ENCODE measurements around the gene FAM107B.
"Not testable (repeated sequence)": the region's sequence is repeated elsewhere in the genome, so short reads cannot be mapped to it uniquely, and the experiment has no call there.

The FAM107B gene

DNA sequence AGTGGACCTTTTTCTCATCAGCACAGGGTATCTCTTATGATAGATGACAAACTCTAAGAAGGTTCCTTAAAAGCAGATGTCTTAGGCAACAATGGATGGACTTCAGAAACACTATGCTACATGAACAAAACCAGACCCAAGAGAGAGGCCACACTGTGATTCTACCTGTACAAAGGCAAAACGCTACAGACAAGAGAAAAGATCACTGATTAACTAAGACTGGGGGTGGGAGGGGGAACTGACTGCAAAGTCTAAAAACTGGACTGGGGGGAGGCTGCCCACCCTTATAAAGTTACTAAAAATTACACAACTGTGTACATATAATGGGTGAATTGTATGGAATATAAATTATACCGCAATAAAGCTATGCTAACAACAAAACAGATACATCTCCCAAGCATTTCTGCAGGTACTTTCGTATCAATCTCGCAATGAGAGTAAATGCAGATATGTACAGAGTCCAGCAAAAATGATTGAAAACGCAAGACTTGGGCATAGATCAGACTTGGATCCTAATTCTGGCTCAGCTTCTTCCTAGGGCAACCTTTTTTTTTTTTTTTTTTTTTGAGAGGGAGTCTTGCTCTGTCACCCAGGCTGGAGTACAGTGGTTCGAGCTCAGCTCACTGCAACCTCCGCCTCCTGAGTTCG is 179.7 kb downstream of the FAM107B start:
- DNase-seq: no peak

DNA sequence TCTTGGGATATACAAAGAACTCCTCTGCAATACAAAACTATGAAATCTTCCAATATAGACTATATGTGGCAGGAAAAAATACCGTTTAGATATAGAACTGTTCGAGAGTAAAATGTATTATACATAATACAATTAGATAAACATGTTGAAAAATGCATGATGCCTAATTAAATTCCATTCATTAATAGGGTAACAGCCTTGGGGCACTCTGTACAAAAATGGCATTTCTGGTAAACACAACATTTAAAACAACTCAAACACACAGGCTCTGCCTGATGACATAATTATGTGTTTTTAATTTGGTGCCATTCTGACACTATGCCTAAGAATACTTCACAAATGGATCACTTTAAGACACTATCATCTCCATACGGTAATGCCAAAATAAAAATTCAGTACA is 180.9 kb downstream of the FAM107B start:
- no peak for DNase-seq

DNA sequence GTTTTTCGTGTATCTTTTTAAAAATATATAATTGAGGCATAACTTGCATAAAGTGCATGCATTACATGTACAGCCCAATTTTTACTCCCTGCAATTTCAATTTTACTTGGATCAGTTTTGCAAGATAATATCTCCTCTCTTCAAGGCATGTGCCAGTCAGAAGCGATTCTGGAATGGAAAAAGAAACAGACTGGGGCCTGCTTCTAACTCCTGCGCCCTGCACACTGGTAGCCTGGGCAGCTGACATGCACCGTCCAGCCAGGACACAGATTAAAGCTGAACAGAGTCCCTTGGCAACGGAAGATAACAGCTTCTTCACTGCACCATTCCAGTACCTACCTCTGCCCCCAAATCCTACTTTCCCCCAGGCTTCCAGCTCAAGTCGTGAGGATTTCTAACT is 182.1 kb downstream of the FAM107B start:
- DNase-seq: no peak

DNA sequence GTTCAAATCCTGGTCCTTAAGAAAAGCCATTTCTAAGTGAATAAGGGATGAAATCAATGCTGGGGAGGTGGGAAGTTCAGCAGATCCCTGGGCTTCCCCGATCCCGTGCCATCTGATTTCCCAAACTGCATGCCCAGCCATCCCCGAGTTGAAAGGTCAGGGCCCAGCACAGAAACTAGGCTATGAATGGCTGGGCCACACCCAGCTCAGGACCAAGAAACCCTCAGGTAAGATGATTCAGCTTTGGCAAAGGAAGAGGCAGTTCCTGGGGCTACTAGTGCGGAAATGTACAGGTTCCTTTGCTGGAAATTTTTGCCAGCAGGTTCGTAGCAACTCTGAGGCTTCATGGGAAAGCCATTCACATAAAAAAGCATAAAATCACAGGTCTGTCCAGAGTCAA is 182.7 kb downstream of the FAM107B start:
- no peak for DNase-seq

DNA sequence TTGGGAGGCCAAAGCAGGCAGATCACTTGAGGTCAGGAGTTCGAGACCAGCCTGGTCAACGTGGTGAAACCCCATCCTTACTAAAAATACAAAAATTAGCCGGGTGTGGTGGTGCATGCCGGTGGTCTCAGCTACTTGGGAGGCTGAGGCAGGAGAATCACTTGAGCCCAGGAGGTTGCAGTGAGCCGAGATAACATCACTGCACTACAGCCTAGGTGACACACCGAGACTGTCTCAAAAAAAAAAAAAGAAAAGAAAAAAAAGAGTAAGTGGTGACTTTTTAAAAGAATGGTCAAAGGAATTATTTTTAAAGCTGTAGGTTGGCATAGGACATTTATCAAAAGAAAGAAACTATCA is 185.8 kb downstream of the FAM107B start:
- not testable (repeated sequence) for DNase-seq

DNA sequence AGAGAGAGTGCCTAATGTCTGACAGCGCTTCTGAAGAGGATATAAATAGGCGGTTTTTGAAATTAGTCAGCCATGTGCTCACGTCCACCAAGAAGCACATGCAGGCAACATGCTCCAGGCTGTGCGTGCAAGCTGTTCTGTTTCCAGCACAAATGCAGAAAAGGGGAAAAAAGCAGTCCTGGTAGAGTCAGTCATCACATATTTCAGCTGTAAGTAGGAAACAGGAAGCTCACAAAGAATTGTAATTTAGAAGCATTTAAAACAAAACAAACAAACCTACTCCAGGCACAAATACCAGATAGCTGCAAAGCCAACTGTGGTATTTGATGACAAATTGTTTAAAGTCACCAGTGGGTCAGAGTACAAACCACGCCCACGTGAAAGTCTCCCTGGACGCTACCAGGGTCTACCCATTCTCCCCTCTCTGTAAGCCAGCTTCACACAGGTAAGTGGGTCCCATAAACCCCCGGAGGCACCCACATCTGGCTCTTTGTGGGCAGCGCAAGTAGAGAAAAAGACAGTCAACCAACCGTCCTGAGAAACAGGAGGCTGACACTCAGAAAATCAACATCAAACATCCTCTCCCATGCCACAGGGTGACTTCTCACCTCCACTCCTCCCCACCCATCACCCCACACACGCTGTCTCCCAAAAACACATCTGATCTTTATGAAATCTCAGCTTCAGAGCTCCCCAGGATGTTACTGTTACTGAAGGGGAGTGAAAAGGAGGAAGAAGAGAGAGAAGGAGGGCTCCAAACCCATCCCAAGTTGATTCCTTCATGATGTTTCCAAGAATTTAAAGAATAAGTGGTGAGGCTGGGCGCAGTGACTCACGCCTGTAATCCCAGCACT is 186.4 kb downstream of the FAM107B start:
- DNase-seq: peak; percentile 65

DNA sequence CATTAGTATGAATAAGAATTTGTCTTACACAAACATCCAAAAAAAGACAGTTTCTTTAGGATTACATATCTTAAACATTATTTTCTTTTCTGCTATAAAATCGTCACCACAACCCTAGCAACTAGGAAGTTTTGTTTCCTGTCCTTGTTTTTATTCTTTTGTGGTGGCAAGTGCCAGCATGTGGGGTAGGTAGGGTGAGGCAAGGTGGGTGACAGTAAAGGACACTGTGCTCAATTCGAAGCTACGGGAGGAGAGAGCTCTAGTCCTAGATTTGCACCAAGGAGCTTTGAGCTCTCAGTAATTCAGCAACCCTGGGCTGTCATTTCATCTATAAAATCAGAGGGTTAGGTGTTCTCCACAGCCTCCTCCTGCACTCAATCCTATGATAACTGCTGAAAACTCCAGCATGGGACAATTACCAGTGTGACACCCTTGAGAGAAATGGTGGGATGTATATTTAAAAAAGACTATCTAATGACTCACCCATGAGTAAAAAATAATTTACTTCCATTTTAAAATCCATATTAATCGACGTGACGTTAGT is 187.1 kb downstream of the FAM107B start:
- DNase-seq: no peak

DNA sequence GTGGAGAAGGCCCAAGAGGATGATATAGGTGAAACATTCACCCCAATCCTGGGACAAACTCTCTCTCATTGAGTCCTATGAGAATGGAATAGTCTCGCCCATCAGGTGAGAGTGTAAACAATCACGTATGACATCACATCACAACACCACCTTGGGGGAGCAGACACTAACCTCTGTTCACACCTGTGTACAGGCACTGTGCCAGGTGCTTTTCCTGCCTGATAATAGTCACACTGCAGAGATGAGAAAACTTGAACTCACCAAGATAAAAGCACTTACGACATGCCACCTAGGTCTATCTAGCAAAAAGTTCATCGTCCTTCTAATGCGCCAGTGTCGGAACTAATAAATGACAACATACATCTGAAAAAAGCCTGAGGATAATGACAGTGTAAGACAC is 187.8 kb downstream of the FAM107B start:
- DNase-seq: peak; percentile 88

DNA sequence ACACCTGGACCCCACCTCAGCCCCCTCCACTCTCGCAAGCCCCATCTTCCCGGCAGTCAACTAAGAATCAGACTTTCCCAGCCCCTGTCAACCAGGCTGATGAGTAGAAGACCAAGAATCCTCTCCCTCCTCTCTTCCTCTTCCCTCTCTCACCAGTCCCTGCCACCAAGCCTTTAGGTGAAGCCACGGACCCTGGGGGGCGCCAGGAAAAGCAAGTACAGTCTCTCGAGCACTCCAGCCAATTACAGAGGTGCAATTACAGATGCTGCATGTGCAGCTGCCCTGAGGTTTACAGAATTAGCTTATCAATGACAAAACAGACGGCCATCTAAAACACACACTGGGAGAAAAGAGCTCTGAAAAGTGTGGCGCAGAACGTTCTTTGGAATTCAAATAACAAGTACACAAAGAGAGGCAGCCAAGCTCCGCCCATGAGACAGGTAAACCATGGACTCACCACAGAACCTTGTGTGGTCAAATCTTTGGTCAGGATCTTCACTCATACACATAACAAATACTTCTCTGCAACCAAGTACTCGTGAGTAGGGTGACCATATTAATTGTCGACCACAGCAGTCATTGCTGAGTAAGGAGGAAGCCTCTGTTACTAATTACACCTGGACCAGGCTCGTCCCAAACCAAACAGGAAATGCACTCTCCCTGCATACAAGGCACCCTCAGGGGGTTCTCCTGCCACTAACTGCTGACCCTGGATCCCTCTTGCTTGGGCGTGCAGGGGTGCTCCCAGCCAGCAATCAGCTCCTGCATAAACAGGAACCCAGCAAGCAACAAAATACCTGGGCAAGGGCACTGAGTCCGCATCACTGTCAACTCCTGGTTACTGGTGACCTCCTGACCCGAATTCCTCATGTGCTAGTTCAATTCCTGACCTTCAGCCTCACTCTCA is 189.2 kb downstream of the FAM107B start:
- peak; percentile 45 for DNase-seq

DNA sequence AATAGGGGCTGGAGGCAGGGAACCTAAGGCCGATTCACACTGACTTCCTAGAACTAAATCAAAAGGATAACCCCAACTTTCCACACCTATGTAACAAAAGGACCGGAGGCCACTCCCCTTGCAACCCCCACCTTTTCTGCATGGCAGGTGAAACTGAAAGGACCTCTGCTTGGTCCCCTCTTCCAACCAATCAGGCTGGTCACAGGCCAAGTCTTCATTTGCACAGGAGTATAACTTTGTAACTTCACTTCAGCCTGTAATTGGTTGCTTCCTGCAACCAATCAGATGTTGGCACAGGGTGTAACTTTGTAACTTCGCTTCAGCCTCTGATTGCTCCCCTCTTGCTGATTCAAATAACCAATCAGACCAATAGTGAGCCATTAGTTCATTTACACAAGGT is 190.0 kb downstream of the FAM107B start:
- peak; percentile 54 for DNase-seq

DNA sequence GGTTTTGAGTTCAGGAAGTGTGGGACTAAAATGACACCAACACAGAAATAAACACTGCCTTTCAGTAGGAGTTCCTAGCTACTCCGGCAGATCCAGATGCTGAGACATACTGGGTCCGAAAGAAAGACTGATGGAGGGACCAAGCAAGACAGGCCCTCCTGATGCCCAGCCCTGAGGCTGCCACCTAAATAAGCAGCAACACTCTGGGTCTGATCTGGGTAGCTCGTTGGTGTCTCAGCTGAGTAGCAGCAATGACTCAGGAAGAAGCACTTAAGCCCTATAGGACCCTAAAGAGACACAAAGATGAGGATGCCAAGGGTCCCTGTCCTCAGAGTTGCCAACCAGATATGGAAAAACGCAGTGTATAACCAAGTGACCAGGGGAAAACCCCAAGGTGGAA is 190.7 kb downstream of the FAM107B start:
- DNase-seq: no peak

DNA sequence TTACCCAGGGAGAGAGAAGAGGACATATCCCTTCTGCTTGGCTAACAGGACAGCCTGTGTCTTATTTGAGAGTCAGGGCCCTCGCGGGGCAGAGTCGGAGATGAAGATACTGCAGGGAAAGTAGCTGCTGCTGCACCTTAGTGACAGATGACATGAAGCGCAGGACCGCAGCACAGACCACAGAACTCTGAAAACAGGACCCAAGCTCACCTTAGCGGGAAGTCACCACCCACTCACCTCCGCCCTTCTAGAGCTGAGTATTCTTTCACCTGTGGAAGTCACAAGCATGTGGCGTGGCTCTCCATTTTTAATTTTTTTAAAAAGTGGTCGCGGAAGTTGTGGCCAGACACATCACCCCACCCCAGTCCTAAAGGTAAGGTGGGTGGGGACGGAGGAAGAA is 191.4 kb downstream of the FAM107B start:
- DNase-seq: peak; percentile 89

DNA sequence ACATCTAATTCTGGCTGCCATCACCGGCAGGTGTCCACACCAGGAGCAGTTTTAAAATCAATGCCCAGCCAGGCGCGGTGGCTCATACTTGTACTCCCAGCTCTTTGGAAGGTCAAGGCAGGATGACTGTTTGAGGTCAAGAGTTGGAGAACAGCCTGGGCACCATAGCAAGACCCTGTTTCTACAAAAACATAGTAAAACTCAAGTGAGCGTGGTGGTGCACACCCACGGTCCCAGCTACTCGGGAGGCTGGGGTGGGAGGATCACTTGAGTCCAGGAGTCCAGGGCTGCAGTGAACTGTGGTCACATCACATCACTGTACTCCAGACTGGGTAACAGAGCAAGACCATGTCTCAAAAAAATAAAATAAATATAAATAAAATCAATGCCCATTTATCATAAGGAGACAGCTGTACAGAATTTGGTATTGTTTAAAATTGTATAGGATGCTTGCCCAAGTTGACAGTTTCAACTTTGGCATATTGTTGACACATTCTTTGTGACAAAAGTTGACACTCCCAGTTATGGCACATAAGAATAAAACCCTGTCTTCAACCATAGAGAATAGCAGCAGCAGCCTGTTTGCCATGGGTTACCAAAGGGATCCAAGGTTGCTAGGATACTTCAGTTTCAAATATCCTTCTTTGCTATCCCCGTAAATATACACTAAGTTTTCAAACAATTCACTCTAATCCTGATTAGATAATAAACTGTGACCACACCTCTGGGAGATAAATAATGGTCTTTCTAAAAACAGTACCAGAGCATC is 193.0 kb downstream of the FAM107B start:
- no peak for DNase-seq

DNA sequence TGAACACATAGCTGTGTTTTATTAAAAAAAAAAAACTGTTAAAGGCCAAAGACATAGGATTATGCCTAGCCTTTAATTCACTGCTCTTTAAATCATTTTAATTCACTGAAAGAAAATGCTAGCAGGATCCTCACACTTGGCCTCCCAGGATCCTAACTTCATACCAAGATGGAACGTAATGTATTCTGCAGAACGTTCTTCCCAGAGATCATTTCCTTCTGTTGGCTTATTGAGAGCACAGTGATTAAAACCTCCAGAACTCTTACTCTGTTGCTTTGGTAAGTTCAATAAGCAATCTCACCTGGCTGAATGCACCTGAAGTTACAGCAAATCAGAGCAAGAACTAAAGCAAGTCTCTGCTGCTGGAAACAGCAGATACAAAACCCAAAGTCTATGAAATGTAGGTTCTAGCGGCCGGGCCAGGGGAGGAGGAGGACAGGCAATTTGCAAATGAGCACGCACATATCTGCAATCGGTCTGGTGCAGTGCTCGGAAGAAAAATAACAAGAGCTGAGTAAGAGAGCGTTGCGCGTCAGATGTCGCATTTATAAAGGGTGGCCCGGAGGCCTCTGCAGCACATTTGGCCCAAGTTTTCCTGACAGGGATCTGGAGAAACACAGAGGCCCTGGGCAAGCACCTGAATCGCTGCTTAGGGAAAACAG is 193.9 kb downstream of the FAM107B start:
- no peak for DNase-seq

DNA sequence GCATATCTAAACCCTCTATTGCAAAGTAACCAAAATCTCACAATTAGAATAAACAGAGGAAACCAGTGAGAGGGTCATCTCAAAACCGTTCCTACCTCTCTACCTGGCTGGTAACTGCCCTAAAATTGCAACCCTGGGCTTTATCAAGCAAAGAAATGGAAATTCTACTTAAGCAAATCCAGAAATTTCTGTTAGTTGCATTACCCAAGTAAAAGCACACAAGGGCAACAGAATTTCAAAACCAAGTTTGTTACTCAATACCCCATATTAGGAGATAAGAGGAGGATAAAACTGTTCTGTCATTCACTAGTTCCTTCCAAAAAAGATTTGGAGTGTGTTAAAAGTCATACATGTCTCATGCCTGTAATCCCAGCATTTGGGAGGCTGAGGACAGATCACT is 195.3 kb downstream of the FAM107B start:
- no peak for DNase-seq

DNA sequence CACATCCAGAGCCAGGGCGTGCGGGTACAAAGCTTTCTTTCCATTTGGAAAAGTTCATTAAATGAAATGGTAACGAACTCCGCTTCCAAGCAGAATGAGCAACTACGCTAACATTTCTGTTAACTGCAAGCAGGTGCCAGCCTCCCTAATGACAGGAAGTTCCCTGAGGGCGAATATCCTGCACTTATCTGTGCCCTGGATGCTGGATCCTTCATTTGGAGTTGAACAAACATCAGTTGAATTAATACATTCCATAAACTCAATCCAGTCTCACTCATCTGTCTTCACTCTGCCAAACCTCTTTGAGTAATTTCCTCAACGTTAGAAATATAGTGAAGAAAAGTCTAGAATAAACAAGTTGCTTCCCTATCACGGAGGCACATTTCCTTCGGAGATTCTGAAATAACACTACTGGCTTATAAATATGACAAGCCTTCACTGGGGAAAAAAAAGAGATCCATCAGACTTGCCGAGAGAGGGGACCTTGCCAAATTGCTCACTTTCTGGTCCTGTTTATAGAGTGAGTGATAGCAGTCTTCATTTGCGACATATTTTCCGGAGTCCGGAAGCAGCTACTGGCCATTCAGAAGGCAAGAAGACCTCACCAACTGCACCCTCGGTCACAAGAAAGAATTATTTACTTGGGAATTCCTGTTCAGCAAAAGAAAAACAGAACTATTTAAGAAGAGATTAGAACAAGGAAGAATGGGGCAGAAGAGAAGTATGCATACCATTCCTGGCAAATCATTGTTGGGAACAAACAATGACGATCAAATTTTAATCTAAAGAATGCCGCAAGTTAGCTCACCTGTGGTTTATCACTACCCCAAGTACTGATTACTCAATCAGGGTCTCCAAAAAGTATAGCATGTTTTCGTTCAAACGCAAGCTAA is 196.4 kb downstream of the FAM107B start:
- no peak for DNase-seq

DNA sequence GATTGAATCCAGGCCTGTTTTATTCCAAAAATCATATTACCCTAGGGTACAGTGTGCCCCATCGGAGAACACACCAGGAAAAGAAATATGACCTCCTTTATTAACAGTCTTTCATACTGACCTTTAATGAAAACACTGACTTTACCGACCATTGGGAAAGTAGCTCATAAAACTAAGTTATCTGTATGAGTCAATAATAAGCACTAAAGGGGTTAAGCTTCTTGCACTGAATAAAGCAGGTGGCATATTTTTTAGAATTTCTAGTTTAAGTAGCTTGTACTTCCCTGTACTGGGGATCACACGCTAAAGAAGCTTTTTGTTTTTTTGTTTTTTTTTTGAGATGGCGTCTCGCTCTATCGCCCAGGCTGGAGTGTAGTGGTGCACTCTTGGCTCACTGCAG is 199.8 kb downstream of the FAM107B start:
- DNase-seq: no peak

DNA sequence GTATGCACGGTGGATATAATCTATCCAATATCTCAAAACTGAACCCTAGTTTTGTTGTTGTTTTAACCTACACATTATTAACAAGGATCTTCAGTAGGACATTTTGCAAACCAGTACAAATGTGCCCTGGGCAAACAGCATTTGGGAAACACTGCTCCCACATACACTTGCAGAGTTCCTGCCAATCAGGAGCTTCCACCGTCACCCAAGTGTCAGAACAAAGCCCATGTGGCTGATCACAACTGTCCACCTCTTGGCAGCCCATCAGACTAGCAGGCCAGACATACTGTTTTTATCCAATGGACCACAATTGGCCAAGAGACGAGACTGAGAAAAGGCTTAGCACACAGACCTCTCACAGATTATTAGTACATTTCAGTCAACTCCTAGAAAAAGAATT is 200.4 kb downstream of the FAM107B start:
- no peak for DNase-seq

DNA sequence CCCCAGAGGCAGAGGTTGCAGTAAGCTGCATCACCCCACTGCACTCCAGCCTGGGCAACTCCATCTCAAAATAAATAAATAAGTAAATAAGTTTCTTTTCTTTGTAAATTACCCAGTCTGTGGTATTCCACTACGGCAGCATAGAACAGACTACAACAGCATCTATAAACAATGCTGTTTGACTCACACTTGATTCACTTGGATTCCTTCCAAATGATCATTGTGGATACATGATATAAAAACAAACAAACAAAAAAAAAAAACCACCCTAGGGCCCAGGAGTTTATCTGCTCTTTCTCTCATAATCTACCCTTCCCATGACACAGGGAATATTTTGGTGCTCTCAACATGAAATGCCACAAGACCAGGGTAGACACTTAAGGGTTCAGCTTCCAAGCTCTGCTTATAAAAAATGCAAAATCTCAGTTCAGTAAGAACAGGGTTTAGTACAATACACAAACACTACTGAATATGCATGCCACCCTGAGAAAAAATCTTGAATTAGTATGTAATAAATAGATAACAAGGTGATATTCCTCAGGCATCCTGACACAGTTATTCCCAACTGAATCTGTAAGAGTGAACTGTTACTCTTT is 200.9 kb downstream of the FAM107B start:
- peak; percentile 58 for DNase-seq

DNA sequence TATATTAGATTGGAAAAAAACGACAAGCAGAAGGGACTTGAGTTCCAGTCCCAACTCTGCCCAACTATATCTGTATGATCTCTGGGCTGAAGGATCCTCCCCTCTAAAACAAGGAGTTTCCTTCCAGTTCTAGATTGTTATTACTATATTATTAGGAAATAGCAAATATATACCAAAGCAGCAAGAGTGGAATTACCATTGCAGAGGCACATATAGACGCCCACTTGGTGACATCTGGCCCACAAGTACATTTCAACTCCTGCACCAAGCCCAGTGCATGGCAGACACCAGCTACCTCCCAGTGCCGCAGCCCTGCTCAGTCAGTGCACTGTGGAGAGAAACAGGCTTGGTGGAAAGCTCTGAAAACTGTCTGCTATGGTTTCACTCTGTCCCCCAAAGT is 201.9 kb downstream of the FAM107B start:
- no peak for DNase-seq
